RKO (cell line): ENCODE results near the gene ZNF135.

ENCODE experiments used
- DNase-seq: peaks from one replicate; pipeline ENCODE4 v3.0.0-alpha.2; 2016; ENCODE audit warnings: low spot score

Gene ZNF135

DNA sequence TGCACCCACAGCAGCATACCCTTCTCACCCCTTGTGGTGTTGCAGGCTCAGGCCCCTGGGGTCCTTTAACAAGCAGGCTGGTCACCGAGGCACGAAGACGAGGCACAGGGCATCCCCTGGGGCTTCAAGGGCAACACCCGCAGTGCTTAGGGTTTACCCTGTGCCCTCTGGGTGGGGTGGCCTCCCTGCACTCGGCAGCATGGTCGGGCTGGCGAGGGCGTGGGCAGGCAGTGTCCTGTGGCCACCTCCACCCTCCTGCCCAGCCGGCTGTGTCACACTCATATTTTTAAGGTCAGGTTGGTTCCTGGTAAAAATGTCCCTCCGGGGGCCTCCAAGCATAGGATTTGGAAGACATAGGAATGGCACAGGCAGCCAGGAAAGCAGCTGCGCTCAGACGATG lies 11.4 kb upstream of the ZNF135 start:
- DNase-seq: no peak

GRCh38 chr19:58052256-58052655 lies 6.8 kb upstream of the ZNF135 start:
- DNase-seq: no peak

- no peak for DNase-seq
Observed at GRCh38 chr19:58053480-58054156, 5.5 kb upstream of the ZNF135 start.

- no peak for DNase-seq
Observed at GRCh38 chr19:58054901-58055874, 3.9 kb upstream of the ZNF135 start.

DNA sequence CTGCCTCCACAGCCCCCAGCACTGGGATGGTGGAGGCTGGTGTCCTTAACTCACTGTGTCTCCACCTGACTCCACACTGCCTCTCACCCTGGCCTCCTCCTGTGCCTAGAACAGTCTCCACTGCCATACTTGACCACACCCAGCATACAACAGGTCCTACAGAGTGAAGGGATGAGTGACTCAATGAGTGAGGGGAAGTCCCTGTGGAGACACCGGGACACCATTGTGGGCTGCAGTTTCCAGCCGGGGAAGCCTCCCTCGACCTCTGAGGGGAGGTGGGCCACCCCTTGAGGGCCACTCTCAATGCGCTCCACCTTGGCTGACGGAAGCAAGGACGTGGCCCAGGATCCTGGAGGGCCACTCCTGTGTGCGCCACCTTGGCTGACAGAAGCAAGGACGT lies 2.8 kb upstream of the ZNF135 start:
- no peak for DNase-seq

DNA sequence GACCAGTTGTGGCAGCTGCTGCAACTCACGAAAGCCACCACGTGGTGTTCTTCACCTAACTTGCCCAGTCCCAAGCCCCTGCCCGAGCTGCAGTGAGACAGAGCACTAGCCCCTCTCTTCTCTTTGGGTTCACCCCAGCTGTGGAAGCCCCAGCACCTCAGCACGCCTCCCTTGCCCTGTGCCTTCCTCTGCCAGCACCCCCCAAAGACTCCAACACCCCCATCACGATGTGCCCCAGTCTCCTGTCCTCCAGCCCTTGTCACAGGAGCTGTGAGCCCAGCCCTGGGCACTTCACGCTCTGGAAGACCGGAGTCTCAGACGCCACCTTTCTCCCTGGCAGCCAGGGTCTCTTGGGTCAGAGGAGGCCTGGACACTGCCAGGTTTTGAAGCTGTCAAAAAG lies 2.2 kb upstream of the ZNF135 start:
- DNase-seq: no peak

- DNase-seq: no peak
Observed at GRCh38 chr19:58058467-58058866, 615 bp upstream of the ZNF135 start.

DNA sequence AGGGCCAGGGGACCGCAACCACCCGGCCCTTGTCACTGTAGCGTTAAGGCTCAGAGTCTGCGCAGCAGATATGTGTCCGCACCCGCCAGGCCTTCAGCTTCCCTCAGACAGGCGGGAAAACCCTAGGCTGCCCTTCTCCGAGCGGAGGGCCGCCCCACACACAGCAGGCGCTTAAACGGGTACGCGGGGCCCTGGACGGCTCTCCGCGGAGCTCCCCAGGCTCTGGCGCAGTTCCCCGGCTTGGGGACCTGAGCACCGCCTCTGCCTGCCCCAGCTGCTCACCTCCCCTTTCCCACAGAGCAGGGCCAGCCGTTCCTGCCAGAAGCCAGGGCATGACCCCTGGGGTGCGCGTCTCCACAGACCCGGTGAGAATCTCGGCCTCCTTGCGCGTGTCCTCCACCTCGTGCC lies 593 bp downstream of the ZNF135 start:
- DNase-seq: no peak

GRCh38 chr19:58060231-58060630 lies 1.1 kb downstream of the ZNF135 start:
- DNase-seq: no peak

- no peak for DNase-seq
Observed at GRCh38 chr19:58063712-58064111, 4.6 kb downstream of the ZNF135 start.

- DNase-seq: no peak
Observed at GRCh38 chr19:58067240-58067912, 8.3 kb downstream of the ZNF135 start.

DNA sequence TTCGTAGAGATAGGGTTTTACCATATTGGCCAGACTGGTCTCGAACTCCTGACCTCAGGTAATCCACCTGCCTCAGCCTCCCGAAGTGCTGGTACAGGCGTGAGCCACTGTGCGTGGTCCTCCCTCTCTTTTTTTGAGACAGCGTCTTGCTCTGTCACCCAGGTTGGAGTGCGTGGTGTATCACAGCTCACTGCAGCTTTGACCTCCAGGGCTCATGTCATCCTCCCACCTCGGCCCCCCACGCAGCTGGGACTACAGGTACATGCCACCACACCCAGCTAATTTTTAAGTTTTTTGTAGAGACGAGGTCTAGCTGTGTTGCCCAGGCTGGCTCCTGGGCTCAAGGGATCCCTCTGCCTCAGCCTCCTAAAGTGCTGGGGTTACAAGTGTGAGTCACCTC lies 20.7 kb downstream of the ZNF135 start:
- no peak for DNase-seq

- DNase-seq: no peak
Observed at GRCh38 chr19:58083021-58083420, 23.9 kb downstream of the ZNF135 start.

GRCh38 chr19:58084596-58085347 lies 25.7 kb downstream of the ZNF135 start:
- no peak for DNase-seq

- DNase-seq: no peak
Observed at GRCh38 chr19:58085348-58085875, 26.3 kb downstream of the ZNF135 start.

DNA sequence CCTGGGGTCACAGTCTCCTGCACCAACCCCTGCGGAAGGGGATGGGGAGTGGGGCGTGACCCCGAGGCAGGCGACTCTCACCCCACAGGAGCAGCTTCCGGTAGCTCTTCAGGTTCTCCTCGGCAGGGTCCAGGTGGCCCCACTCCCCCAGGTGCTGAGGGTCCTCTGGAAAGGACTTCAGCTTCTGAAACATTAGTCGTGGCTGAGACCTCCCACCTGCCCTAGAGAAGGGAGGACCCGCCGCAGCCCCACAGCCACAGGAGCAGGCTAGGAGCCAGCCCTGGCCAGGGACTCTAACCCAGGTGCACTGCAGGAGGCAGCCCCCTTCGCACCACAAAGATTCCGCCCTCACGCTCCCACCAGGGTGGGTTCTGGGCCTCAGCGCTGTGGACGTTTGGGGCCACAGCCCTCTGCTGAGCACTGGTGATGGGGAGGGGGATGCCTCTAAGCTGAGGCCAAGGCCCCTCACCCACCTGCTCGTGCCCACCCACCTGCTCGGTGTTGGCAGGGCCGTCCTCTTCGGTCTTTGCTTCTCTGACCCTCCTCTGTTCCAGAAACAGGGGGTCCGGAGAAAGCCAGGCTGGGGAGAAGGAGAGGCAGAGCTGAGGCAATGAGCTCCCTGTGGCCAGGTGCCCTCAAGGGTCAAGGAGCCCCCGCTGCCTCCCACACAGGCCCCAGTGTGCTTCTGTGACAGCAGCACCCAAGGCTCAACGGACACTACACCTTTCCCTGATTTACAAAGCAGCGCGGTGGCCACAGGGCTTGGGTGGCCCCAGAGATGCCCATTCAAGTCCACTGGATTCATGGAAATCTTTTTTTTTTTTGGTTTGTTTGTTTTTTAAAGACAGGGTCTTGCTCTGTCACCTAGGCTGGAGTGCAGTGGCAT lies 28.0 kb downstream of the ZNF135 start:
- no peak for DNase-seq

DNA sequence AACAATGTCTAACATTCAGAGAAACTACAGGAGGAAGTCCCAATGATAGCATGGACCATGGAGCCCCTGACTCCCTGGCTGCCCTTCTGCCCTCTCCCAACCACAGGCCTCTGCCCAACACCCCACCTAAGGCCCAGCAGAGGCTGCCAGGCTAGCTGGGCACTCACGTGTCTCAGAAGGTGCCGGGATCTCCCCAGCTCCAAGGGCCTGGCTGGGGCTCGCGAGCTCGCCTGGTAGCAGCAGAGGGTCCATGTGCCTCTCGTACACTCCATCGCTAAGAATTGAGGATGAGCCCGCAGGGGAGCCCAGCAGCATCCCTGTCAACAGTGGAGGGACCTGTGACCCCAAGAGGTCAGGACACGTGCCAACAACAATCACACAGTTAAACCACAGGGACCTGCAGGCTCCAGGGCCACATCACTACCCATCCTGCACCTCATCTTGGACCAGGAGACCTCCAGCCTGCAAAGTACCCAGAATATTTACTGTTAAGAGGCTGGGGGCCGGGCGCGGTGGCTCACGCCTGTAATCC lies 29.5 kb downstream of the ZNF135 start:
- no peak for DNase-seq

DNA sequence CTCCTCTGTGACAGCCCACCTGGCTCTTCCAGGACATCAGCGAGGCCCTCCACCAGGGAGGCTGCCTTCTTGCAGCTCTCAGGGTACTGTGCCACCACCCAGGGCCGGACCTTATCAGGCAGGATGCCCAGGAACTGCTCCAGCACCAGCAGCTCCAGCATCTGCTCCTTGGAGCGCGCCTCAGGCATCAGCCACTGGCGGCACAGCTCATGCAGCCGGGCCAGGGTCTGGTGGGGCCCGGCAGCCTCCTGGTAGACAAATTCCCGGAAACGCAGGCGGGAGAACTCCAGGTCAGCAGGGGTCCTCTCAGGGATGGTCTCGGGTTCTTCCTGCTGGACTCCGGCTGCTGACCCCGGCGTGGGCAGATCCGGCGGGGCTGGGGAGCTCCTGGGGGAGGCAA lies 30.8 kb downstream of the ZNF135 start:
- no peak for DNase-seq

DNA sequence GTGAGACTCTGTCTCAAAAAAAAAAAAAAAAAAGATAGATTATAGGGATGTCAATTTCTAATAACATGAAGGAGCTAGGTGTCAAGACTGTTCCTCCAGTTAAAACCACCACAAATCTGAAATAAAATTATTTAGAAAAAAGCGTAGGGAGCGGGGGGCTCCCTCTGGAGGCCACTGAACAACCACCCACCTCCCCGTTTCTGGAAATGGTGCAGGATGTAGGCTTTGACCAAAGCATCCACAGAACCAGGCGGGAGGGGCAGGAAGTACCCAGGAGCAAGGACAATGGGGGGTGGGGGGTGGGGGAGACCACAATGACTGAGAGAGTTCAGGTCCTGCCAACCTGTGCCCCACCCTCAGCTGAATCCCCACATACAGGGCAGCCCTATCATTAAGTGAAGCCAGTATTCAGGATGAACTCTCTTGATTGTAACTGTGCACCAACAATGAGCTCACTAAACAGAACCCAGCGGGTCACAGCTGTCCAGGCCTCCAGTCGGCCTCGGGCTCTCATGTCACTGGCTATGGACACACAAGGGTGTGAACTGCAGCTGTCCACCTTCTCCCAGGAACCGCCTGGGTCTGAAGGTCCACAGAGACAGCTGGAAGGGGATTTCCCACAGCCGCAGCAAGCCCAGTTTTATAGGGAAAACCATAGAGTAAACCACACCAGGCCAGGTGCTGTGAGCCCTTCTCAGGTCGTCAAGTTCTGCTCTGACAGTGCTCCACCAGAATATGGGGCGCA lies 32.3 kb downstream of the ZNF135 start:
- no peak for DNase-seq

DNA sequence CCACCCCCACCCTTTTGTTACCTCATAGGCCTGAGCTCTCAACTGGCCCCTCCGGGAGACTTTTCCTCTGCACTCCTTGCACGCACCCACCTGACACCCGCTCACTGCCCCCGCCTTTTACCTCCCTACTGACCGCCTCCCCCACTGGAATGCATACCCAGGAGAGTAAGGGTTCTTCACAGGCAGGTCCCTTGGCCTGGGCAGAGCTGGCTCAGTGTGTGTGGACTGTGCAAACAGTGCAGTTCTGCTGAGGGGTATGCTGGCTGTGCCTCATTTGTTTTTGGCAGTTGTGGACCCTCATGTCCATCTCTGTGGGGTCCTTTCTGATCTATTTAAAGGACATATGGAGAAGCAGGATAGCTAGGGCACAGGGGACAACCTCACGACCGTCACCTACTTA lies 34.0 kb downstream of the ZNF135 start:
- no peak for DNase-seq
